ENCODE data around the gene TMEM107. TPM values are rescaled to one million over a fixed set of nuclear protein-coding genes. Genes with fewer than 3 reads are reported as not detected.

The TMEM107 gene
- total RNA-seq, 1 donor from 2014 or later, result 1.6 TPM

DNA sequence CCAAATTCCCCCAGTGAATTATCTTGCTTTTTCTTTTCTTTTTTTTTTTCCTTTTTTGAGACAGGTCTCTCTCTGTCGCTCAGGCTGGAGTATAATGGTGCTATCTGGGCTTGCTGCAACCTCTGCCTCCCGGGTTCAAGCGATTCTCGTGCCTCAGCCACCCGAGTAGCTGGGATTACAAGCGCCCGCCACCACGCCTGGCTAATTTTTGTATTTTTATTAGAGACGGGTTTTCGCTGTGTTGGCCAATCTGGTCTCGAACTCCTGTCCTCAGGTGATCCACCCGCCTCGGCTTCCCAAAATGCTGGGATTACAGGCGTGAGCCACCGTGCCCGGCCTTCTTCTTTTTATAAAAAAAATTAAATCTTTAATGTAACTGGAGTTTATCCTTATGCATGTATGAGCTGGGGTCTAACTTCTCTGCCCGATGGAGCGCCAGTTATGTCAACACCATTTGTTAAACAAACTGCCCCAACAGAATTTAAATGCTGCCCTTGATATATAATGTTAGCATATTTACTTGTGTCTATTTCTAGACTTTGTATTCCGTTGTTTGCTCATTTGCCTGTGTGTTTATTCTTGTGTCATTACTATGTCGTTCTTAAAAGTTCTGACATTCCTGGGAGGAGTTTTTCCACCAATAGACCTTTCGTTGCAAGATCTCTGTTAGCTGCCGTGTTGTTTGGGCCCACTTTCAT lies 34.7 kb upstream of the TMEM107 start:
- intact Hi-C loops (cut with DNase I), result loop anchor here (1.0 kb wide), 1 partner anchor 21 kb away; the partner anchor contains the start of gene BORCS6
- peak overlapping the region; percentile 78 to 80 for H3K27ac ChIP-seq
- no peak for TF ChIP-seq CTCF (IDR thresholded peaks at IDR 0.05)

DNA sequence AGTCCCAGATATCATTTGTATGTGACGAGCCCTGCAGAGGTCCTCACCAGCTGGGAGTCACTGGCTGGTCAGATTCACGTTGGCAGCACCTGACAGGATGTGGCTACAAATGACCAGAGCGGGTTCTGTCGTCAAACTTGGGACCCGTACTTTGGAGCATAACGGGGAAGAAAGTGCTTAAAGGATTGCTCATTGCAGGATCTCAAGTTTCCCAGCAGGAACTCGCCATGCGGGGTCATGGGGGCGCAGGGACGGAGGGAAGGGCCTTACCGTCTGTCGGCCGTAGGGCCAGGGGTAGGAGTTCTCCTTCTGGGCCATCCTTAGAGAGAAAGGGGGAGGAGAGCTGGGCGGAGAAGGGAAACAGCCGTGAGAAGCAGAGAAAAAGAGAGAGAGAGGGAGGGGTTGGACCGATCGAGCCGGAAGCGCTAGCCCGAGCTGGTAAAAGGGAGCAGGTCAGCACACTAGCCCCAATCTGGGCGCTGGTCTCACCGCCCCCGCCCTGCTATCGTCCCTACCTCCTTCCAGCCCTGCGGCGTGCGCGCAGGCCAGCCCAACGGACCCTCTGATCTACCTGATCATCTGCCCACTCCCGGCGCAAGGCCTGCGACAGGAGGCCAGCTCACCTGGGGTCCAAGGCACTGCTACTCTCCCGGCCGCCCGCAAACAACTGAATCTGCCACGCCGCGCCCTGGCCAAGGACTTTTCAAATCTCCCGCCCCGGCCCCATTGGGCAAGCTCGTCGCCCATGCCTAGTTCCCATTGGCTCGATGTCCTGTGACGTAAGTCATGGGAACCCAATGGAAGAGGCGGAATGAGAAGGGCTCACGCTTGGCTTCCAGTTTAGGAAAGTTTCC lies 34.0 kb upstream of the TMEM107 start, which contains the start of gene AURKB:
AURKB (minus strand) TSS at position 669 of the 854 bp plus-strand sequence; CDS start at position 318, 351 bp downstream.
- H3K27ac ChIP-seq, result peak within 1 kb of the TSS; percentile 78 to 80
- peak; percentile 82 to 97 for DNase-seq (ENCODE audit: low spot score in 2 of 2)
- no peaks in the 10 kb centered on the region for H3K27me3 ChIP-seq
- peak within 1 kb of the TSS; percentile 63 to 74 for H3K4me3 ChIP-seq
- no peaks in the 10 kb centered on the region for H3K9me3 ChIP-seq
- peaks cover 0 to 15% of the 10 kb centered on the region in 2 donors for H3K4me1 ChIP-seq
- no peaks in the 10 kb centered on the region for H3K36me3 ChIP-seq
- TF ChIP-seq CTCF (IDR thresholded peaks at IDR 0.05), result no peak
- intact Hi-C loops (cut with DNase I), result loop anchor here (1.0 kb wide), 1 partner anchor 20 kb away; the partner anchor contains the start of gene BORCS6

More for the DNA sequence above, 34.7 kb upstream of the TMEM107 start:
- Histone ChIP-seq H3K27me3 (no peaks in the 10 kb centered on the region), H3K9me3 (no peaks in the 10 kb centered on the region), H3K36me3 (no peaks in the 10 kb centered on the region), H3K4me1 (peaks cover 0 to 15% of the 10 kb centered on the region in 2 donors), H3K4me3 (peak overlapping the region; percentile 63 to 74)
- no peak for DNase-seq (ENCODE audit: low spot score in 2 of 2)

- peaks cover 0 to 15% of the 10 kb centered on the region in 2 donors for H3K4me1 ChIP-seq
- DNase-seq (ENCODE audit: low spot score in 2 of 2), result no peak
- no peak for TF ChIP-seq CTCF (IDR thresholded peaks at IDR 0.05)
- H3K36me3 ChIP-seq, result no peaks in the 10 kb centered on the region
- intact Hi-C loops (cut with DNase I), result no loop called here
- no peaks in the 10 kb centered on the region for H3K9me3 ChIP-seq
- no peak overlapping the region for H3K27ac ChIP-seq
- H3K27me3 ChIP-seq, result no peaks in the 10 kb centered on the region
- H3K4me3 ChIP-seq, result no peak overlapping the region
Observed at GRCh38 chr17:8206536-8206935, 30.4 kb upstream of the TMEM107 start.

GRCh38 chr17:8204761-8205555 lies 28.8 kb upstream of the TMEM107 start:
- intact Hi-C loops (cut with DNase I), result no loop called here
- Histone ChIP-seq H3K36me3 (no peaks in the 10 kb centered on the region), H3K4me1 (peaks cover 0 to 2% of the 10 kb centered on the region in 2 donors), H3K27ac (no peak overlapping the region), H3K27me3 (no peaks in the 10 kb centered on the region), H3K4me3 (no peak overlapping the region), H3K9me3 (no peaks in the 10 kb centered on the region)
- TF ChIP-seq CTCF (IDR thresholded peaks at IDR 0.05), result no peak
- DNase-seq (ENCODE audit: low spot score in 2 of 2), result no peak

Data from ascending aorta (tissue), 2 donors.